Adipocyte (in vitro differentiated cells): Measurements from ENCODE around the gene CHN2.

ENCODE experiments used
- DNase-seq: peaks from one replicate; pipeline ENCODE4 v3.0.0-alpha.2; 2015; ENCODE audit warnings: low read depth
- H3K27me3 ChIP-seq: replicated peaks from 2 replicates; pipeline ENCODE4 v1.7.0; 2013; ENCODE audit warnings: mild to moderate bottlenecking, low read length, moderate library complexity; ENCODE audit not compliant: control insufficient read depth, insufficient read depth
- H3K36me3 ChIP-seq: 2 replicates; pipeline ENCODE4 v1.7.0; 2013; ENCODE audit warnings: low read length, mild to moderate bottlenecking, moderate library complexity; ENCODE audit not compliant: control insufficient read depth, insufficient read depth, severe bottlenecking
- H3K4me1 ChIP-seq: 2 replicates; pipeline ENCODE4 v1.7.0; 2013; ENCODE audit warnings: mild to moderate bottlenecking, low read length, moderate library complexity; ENCODE audit not compliant: control insufficient read depth, insufficient read depth
- H3K4me3 ChIP-seq: 2 replicates; pipeline ENCODE4 v1.7.0; 2013; ENCODE audit warnings: mild to moderate bottlenecking, low read length, moderate library complexity
- H3K9ac ChIP-seq: 2 replicates; pipeline ENCODE4 v1.7.0; 2013; ENCODE audit warnings: mild to moderate bottlenecking, low read length, moderate library complexity
- H3K9me3 ChIP-seq: 2 replicates; pipeline ENCODE4 v1.7.0; 2013; ENCODE audit warnings: mild to moderate bottlenecking, low read length, moderate library complexity; ENCODE audit not compliant: control insufficient read depth

The CHN2 gene

GRCh38 chr7:29345590-29345989 is 151.0 kb downstream of the CHN2 start:
- peaks cover 12% of the 10 kb centered on the region for H3K4me1 ChIP-seq
- H3K4me3 ChIP-seq, result no peak overlapping the region
- no peaks in the 10 kb centered on the region for H3K36me3 ChIP-seq
- no peak for DNase-seq
- peaks cover 10% of the 10 kb centered on the region for H3K27me3 ChIP-seq
- no peaks in the 10 kb centered on the region for H3K9me3 ChIP-seq
- H3K9ac ChIP-seq, result no peak overlapping the region

GRCh38 chr7:29346231-29346978 is 151.8 kb downstream of the CHN2 start:
- Histone ChIP-seq H3K9me3 (no peaks in the 10 kb centered on the region), H3K36me3 (no peaks in the 10 kb centered on the region), H3K9ac (no peak overlapping the region), H3K27me3 (peaks cover 11% of the 10 kb centered on the region), H3K4me3 (no peak overlapping the region), H3K4me1 (peaks cover 12% of the 10 kb centered on the region)
- no peak for DNase-seq

- no peak for DNase-seq
- Histone ChIP-seq H3K9me3 (no peaks in the 10 kb centered on the region), H3K36me3 (no peaks in the 10 kb centered on the region), H3K4me1 (peaks cover 9% of the 10 kb centered on the region), H3K9ac (no peak overlapping the region), H3K4me3 (no peak overlapping the region), H3K27me3 (peaks cover 13% of the 10 kb centered on the region)
Measured at GRCh38 chr7:29349362-29349761, 154.8 kb downstream of the CHN2 start.

- Histone ChIP-seq H3K36me3 (no peaks in the 10 kb centered on the region), H3K27me3 (peaks cover 10% of the 10 kb centered on the region), H3K9ac (no peak overlapping the region), H3K4me1 (peaks cover 10% of the 10 kb centered on the region), H3K4me3 (no peak overlapping the region), H3K9me3 (no peaks in the 10 kb centered on the region)
- DNase-seq, result no peak
Measured at GRCh38 chr7:29350351-29350750, 155.8 kb downstream of the CHN2 start.

GRCh38 chr7:29352041-29352440 is 157.5 kb downstream of the CHN2 start:
- peaks cover 2% of the 10 kb centered on the region for H3K27me3 ChIP-seq
- no peaks in the 10 kb centered on the region for H3K36me3 ChIP-seq
- no peak overlapping the region for H3K4me3 ChIP-seq
- peaks cover 10% of the 10 kb centered on the region for H3K4me1 ChIP-seq
- H3K9ac ChIP-seq, result no peak overlapping the region
- no peaks in the 10 kb centered on the region for H3K9me3 ChIP-seq
- no peak for DNase-seq

GRCh38 chr7:29353810-29354209 is 159.2 kb downstream of the CHN2 start:
- Histone ChIP-seq H3K4me1 (peaks cover 12% of the 10 kb centered on the region), H3K4me3 (no peak overlapping the region), H3K9me3 (no peaks in the 10 kb centered on the region), H3K9ac (no peak overlapping the region), H3K36me3 (no peaks in the 10 kb centered on the region), H3K27me3 (peaks cover 2% of the 10 kb centered on the region)
- no peak for DNase-seq

- no peaks in the 10 kb centered on the region for H3K9me3 ChIP-seq
- no peak overlapping the region for H3K4me3 ChIP-seq
- no peaks in the 10 kb centered on the region for H3K36me3 ChIP-seq
- H3K4me1 ChIP-seq, result peaks cover 18% of the 10 kb centered on the region
- no peak overlapping the region for H3K9ac ChIP-seq
- peaks cover 2% of the 10 kb centered on the region for H3K27me3 ChIP-seq
- no peak for DNase-seq
Measured at GRCh38 chr7:29354340-29354739, 159.8 kb downstream of the CHN2 start.

GRCh38 chr7:29355388-29355787 is 160.8 kb downstream of the CHN2 start:
- no peak overlapping the region for H3K4me3 ChIP-seq
- H3K9me3 ChIP-seq, result no peaks in the 10 kb centered on the region
- no peak overlapping the region for H3K9ac ChIP-seq
- no peaks in the 10 kb centered on the region for H3K36me3 ChIP-seq
- DNase-seq, result no peak
- H3K27me3 ChIP-seq, result peaks cover 2% of the 10 kb centered on the region
- H3K4me1 ChIP-seq, result peaks cover 26% of the 10 kb centered on the region

- Histone ChIP-seq H3K9me3 (no peaks in the 10 kb centered on the region), H3K36me3 (no peaks in the 10 kb centered on the region), H3K4me3 (no peak overlapping the region), H3K4me1 (peaks cover 27% of the 10 kb centered on the region), H3K27me3 (peaks cover 1% of the 10 kb centered on the region), H3K9ac (no peak overlapping the region)
- DNase-seq, result no peak
Measured at GRCh38 chr7:29356631-29357030, 162.1 kb downstream of the CHN2 start.

GRCh38 chr7:29359482-29360093 is 165.0 kb downstream of the CHN2 start:
- Histone ChIP-seq H3K36me3 (no peaks in the 10 kb centered on the region), H3K9me3 (no peaks in the 10 kb centered on the region), H3K27me3 (peaks cover 12% of the 10 kb centered on the region), H3K4me1 (peaks cover 20% of the 10 kb centered on the region), H3K9ac (no peak overlapping the region), H3K4me3 (peak overlapping the region; percentile 10)
- DNase-seq, result no peak

- peaks cover 15% of the 10 kb centered on the region for H3K27me3 ChIP-seq
- no peak overlapping the region for H3K4me3 ChIP-seq
- no peaks in the 10 kb centered on the region for H3K36me3 ChIP-seq
- H3K4me1 ChIP-seq, result peaks cover 20% of the 10 kb centered on the region
- DNase-seq, result no peak
- H3K9me3 ChIP-seq, result no peaks in the 10 kb centered on the region
- no peak overlapping the region for H3K9ac ChIP-seq
Measured at GRCh38 chr7:29360633-29361625, 166.4 kb downstream of the CHN2 start.
